ENCODE measurements around the gene TAB2.

- no peak for TF ChIP-seq CTCF (IDR thresholded peaks at IDR 0.05)
- TF ChIP-seq POLR2A (IDR thresholded peaks at IDR 0.05) = no peak
Observed at GRCh38 chr6:149429427-149430360, 112.2 kb downstream of the TAB2 start.
